GM21825 (cell line): Measurements from ENCODE around the gene PARVB.
A peak's percentile ranks its signal among the peaks of the same experiment; 100 is the strongest.
"Not testable (repeated sequence)": the region's sequence is repeated elsewhere in the genome, so short reads cannot be mapped to it uniquely, and the experiment has no call there.

ENCODE experiments used
- ATAC-seq: cut with Tn5 transposase; IDR thresholded peaks from one replicate; pipeline ENCODE4 v1.9.1; 2021; ENCODE audit warnings: mild to moderate bottlenecking, moderate library complexity; ENCODE audit not compliant: unreplicated experiment

The PARVB gene

DNA sequence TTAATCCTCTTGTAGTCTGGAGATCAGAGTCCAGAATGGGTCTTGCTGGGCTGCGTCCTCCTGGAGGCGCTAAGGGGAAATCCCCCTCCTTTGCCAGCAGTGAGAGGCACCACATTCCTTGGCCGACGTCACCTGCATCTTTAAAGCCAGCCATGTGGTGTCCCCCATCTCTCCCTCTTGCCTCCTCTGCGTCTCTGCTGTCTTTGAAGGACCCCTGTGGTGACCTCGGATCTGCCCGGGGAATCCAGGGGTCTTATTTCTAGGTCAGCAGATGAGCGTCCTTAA is 27.2 kb upstream of the PARVB start:
- no peak for ATAC-seq

DNA sequence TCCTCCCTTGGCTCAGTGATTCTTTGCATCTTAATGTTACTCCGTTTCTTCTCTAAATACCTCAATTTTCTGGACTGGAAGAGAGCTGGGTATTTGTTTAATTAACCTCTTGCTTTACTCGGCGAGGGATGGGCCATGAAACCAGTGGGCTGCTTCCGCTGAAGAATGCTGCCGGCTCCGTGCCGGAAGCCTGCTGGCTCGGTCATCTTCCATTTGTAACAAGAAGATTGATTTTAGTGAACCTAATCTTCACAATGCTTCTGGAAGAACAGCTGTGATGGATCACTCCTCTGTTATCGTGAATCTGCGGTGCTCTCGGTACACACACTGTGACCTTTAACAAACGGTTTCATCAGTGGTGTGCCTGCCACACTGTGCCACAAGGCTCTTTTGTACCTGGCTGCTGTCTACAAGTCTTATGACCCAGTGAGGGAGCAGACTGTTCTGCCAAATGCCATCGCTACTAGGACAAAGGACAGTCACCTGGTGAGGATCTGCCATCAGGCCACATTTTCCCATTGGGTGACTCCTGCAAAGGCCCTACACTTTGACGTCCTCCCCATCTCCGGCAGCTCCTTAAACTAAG is 25.3 kb upstream of the PARVB start:
- ATAC-seq = no peak

DNA sequence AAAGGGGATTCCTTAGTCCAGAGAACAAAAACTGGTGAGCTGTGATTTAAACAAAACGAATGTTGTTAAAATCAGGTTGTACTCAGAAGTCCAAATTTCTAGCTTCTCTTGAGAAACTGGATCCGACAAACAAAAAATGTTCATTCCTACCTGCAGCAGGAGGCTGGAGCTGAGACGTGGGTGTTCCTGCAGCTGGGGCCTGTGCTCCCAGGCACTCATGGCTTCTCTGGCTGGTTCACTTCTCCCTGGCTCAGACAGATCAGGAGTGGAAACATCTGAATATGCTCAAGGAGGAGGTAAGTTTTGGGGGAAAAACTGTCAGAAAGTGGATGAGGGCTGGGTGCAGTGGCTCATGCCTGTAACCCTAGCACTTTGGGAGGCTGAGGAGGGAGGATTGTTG is 24.7 kb upstream of the PARVB start:
- no peak for ATAC-seq

DNA sequence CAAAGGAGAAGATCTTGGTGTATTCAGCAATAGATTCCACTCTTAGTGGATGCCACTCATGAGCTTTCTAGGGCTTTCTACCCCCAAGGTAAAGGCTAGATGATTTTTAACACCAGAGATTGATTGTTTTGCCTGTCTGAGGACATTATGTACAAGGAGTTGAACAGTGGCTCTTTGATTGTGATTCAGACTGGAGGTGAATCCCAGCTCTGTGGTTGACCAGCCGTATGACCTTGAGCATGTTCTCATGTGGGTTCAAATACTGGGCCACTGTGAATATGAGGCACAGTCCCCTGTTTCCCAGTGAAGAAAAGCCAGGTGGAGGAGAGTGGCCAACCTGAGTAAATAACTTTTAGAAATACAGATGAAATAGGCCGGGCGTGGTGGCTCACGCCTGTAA is 24.0 kb upstream of the PARVB start:
- ATAC-seq = no peak

DNA sequence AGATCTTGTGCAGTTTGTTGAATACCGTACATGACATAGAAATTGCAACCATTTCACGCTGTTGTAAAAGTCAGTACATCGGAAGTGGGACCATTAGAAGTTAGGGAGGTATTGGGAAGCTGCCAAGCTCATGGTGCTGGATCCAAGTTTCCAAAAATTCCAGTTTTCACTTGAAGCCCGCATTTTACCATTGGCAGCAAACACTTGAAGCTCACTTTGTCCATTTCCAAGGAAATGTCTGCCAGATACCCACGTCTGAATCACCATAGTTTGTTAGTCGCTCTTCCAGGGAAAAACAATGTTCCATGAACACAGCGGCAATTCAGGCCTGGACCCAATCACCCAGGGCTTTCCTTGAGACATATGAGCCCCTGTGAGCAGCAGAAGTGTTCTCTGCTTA is 22.6 kb upstream of the PARVB start:
- ATAC-seq = no peak

DNA sequence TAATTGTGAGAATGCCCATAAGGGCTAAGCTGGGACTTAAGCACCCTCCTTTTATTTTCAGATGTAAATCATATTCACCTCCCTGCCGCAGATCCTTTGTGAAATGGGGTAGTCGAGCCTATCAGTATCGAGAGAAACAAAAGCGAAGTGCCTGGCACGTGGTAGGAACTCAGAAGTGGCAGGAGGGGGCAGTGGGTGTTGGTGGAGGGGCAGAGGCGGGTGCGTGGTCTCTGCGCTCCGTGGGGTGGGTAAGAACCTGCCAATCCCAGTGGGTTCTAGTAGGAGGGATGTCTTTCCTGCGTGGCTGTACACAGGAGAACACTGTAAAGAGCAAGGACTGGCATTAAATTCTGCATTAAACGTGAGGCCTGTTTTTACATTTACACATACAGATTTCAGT is 21.8 kb upstream of the PARVB start:
- ATAC-seq = no peak

DNA sequence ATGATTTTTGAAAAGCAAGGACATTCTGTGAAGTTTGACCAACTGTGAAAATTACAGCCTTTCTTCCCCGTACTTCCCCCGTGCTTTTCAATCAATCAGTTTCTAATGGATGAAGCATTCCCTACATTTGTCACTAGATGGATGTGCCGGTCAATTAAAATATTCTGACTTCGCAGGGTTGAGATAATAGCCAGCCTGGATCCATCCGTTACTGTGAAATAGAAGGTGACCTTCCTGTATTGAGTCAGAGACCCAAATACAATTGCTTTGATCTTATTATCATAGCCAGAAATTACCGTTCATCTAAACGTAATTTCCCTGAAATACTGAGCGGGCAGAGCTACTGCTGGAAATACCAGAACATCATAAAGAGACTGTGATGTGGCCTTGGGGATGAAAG is 21.1 kb upstream of the PARVB start:
- ATAC-seq = no peak

DNA sequence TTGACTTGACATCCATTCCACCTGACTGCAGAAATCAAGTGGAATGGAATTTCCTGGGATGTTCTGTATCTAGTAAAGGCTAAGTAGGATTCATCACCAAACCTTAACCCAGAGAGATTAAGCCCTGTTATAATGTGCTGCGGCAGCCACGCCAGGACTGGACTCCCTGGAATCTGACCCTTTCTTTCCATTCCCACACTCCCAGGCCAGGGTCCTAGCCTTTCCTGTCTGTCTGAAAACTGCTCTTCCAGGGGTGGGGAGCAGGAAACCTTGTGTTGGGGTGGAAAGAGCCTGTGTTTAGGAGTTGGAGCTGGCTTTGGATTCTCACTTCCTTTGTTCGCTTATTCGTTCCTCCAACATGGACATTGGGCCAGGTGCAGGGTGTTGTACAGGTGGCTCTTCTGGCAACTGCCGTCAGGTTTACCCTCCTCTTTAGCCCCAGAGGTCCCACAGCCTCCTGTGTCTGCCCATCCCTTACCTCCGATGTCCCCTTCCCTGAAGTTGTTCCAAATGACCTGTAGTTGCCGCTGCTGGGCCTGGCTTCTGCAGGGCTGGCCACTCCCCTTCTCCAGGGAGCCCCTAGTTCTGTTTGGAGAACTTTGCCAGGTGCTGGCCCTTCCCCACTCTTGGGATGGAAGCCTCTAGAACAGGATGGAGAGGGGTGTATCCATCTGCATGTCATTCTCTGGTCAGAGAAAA is 20.5 kb upstream of the PARVB start:
- ATAC-seq = no peak

DNA sequence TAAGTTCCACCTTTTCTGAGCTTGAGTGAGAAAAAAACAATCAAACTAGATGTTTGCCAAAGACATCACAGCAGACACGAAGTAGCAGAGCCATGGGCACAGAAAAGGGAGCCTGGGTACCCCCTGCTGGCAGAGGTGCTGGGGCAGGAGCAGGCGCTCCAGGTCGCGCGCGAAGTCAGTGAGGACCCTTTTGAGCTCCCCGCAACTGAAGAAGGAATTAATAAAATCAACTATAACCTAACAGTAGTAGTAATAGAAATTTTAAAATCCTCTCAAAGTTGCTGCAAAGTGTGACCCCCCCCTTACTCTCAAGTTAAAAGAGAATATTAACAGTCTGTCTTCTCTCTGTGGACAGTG is 20.0 kb upstream of the PARVB start:
- no peak for ATAC-seq

DNA sequence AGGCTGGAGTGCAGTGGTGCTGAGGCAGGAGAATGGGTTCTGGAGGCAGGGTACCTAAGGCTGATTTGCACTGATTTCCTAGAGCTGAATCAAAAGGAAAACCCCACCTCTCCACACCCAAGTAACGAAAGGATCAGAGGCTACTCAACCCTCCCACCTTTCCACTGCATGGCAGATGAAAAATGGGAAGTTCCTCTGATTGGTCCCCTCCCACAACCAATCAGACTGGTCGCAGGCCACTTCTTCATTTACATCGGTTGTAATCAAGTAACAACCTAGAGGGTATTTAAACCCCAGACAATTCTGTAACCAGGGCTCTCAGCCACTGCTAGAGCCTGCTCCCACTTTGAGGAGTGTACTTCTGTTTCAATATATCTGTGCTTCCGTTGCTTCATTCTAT is 18.6 kb upstream of the PARVB start:
- no peak for ATAC-seq

DNA sequence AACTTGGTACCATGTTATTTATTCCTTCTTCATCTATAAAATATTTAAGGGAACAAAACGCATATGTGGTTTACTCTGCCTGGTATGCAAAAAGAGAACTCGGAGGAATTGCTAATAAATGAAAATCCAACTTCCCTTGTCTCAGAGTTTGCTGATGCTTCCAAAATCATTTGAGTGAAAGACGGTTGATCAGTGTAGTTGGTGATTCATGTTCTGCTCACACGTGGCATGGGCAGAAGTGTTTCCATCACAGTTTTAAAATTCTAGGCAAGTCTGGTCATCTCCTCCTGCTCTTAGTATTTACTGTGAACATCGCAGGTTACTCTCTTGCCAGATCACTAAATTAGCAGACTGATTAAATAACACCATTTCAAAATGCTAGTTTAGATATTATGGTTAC is 11.9 kb upstream of the PARVB start:
- no peak for ATAC-seq

DNA sequence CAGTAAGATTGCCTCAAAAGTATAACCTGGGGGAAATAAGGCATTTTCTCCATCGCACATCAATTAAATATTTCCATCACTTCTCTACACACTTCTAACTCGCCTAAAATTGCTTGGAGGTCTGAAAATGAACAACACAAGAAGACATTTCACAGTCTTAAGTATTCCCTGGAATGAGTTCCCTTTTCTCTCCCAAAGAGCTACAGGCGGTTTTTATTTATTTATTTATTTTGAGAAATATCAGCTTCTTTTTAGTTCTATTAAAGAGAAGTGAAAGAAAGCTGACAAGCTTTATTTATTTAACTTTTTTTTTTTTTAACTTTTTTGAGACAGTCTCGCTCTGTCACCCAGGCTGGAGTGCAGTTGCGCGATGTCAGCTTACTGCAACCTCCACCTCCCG is 11.5 kb upstream of the PARVB start:
- no peak for ATAC-seq

DNA sequence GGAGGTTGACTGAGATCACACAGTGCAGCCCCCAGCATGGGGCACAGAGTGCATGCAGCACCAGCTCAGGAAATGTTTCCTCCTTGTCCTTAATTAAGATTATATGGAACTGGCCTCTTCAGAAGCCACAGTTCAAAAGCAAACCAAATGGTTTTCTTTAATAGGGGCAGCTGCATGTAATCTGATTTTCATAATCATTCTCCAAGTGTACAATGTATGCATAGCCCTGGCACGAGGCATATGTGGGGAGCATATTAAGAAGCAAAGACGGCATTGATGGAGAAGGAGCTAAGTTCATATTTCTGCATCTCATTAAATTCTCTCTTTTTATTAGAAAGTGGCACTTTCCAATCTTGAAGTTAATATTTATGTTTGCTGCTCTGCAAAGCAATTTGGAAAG is 9.9 kb upstream of the PARVB start:
- no peak for ATAC-seq

DNA sequence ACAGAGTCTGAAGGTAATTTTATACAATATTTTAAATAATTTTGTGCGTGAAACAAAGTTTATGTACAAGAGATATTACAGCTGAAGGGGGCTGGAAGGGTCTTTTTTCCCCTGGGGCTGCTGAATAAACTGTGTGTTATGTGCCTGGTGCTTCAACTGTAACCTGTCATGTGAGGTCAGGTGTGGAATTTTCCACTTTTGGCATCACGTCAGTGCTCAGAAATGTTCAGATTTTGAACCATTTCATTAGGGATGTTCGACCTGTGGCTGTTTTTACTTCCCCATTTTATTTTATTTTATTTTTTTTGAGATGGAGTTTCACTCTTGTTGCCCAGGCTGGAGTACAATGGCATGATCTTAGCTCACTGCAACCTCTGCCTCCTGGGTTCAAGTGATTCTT is 7.5 kb upstream of the PARVB start:
- ATAC-seq = not testable (repeated sequence)

DNA sequence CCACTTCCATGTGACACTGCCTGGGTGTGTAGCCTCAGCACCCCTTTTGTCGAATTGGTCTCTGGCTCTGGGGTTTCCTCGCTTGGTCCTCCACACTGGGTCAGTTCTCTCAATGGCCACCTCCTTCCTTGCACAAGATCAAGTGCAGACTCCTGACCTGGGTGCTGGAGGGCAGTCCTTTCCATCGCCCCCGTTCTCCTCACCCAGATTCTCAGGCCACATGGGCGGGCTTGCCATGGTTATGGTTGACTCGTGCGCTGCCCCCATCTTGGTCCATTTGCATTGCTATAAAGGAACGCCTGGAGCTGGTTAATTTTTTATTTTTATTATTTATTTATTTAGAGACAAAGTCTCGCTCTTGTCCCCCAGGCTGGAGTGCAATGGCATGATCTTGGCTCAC is 5.5 kb upstream of the PARVB start:
- ATAC-seq = no peak

DNA sequence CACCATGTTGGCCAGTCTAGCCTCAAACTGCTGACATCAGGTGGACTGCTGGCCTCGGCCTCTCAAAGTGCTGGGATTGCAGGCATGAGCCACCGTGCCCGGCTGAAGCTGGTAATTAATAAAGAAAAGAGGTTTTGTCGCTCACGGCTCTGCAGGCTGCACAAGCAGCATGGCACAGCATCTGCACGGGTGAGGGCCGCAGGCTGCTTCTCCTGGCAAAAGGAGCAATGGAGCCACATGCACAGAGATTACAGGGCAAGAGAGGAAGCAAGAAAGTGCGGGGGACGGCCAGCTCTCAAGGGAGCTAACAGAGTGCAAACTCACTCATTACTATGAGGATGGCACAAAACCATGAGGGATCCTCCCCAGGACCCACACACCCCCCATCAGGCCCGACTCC is 4.7 kb upstream of the PARVB start:
- no peak for ATAC-seq

DNA sequence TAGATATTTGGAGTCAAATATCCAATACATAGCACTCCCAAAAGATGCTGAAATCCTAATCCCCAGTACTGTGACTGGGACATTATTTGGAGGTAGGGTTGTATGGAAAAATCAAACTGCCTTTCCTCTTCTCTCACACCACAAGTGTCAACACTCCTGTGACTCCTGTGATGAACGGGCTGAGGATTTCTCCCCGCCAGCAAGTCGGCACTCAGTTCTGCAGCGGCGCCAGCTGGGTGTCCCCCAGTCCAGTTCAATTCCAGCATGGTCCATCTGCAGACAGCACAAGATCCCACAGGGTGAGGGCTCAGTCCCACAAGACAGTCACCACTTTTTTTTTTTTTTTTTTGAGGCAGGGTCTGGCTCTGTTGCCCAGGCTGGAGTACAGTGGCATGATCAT is 4.3 kb upstream of the PARVB start:
- ATAC-seq = no peak

DNA sequence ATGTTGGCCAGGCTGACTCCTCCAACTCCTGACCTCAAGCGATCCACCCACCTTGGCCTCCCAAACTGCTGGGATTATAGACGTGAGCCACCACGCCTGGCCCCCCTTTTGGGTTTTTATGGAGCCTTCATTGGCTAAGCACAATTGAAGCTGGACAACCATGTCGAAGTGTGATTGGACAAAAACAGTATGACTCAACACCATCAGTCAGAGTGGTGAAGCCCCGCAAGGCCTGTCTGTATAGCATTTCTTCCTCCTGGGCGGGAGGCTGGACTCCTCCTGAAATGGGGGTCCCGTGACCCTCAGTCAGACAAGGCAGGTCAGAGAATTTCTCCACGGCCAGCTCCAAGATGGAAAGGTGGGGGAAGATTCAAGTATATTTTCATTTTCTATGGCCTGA is 3.1 kb upstream of the PARVB start:
- ATAC-seq = no peak

DNA sequence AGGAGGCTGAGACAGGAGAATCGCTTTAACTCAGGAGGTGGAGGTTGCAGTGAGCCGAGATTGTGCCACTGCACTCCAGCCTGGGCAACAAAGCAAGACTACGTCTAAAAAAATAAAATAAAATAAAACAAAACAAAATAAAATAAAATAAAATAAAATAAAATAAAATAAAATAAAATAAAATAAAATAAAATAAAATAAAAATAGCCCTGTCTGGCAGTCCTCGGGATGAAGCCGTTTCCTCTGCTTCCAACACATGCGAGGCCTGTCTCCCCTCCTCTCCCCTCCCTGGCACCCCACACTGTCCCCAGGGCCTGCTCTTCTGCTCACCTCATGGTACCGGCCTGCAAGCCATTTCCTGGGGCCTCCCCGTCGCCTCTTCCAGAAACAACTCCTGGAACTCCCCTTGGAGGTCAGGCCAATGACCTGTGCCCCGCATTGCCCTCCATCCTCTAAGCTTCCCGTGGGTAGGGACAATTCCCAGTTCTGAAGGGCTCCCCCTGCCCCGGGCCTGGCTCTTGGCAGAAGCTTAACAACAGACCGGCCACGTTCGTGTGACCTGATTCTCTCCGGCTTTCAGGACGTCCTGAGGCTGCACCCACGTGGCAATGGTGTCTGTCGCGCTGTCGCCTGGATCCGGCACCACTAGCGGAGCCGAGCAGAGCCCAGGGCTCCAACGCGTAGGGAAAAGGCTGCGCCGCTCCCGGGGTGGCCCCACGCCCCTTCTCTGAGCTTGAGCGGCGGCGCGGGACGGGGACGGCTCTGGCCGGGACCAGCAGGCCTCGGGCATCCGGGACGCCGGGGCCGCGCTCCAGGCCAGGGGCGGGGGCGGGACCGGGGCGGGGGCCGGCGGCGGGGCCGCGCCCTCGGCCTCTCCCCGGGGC is 456 bp upstream of the PARVB start:
- ATAC-seq = no peak

DNA sequence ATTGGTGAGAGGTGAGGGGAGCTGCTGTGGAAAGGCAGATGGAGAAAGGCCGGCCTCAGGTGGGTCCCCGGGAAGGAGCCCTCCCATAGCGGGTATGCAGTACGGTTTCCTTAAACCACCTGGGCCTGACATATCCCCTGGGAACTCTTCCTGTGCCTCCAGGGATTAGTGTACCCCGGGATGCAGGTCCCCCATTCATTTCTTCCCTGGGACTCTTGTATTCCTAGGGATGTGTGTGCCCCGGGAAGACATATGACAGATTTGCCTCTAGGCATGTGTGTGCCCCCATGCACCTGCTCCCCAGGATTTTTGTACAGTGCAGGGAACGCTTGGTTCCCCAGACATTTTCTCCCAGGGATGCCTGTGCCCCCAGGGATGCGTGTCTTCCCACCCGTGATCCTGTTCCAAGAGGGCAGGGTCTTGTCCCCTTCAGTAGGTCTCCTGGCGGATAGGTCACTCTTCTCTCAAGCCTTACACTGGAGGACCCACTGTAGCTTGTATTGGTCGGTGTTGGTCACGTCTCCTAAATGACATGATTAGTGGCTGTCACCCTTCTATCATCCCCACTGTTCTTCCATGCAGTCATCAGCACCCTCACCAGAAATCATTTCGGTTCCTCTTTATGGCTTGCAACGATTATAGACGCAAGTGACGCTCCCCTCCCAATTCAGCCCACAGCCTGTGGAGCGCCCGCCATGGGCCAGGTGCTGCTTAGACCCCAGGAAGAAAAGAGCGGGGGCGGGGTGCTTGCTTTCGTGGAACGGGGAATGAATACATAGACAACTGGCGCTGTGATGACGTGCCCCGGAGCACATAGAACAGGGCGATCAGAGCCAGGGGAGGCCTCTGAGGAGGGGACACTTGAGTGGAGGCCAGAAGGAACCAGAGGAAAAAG is 1.3 kb downstream of the PARVB start:
- peak; percentile 50 for ATAC-seq

DNA sequence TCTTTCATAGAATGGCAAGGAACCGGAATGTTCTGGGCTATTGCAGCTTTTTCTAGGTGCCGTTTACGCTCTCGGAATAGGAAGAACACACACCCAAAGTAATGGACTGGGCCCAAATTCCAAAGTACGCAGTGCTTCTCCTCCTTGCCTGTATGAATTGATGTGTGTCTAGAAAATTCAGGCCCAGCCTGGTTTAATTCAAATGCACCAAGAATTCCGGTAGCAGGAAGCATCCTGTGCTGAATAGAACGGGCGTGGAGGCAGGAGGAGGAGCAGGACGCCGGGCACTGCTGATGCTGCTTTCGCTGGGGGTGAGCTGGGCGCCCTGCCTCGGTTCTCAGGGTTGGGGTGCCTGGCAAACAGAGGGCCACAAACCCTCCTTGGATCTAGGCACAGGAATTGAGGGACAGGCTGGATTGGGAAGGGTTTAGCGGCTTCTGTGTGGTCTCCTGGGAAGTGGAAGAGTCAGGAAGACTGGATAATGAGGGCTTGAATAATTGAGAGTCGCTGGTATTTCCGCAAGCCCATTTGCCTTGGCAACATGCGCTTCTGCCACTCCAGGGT is 2.0 kb downstream of the PARVB start:
- no peak for ATAC-seq
